ENCODE results near the gene CD83.
"Not testable (repeated sequence)": the region's sequence is repeated elsewhere in the genome, so short reads cannot be mapped to it uniquely, and the experiment has no call there.

Gene CD83

GRCh38 chr6:14117158-14118090 lies at the start of gene CD83:
TSS of gene CD83 (plus strand) at chr6:14117772. CDS start at chr6:14117812, 40 bp downstream.
- peak; percentile 79 for DNase-seq (ENCODE audit: low spot score)

GRCh38 chr6:14068133-14068532 lies 49.4 kb upstream of the CD83 start:
- DNase-seq (ENCODE audit: low spot score): no peak

GRCh38 chr6:14068623-14069022 lies 48.9 kb upstream of the CD83 start:
- DNase-seq (ENCODE audit: low spot score): no peak

- DNase-seq (ENCODE audit: low spot score): no peak
Measured at GRCh38 chr6:14070457-14070856, 47.1 kb upstream of the CD83 start.

GRCh38 chr6:14072084-14072483 lies 45.5 kb upstream of the CD83 start:
- DNase-seq (ENCODE audit: low spot score): peak; percentile 54

- DNase-seq (ENCODE audit: low spot score): not testable (repeated sequence)
Measured at GRCh38 chr6:14073561-14074354, 43.8 kb upstream of the CD83 start.

GRCh38 chr6:14074476-14075094 lies 43.0 kb upstream of the CD83 start:
- DNase-seq (ENCODE audit: low spot score): no peak

GRCh38 chr6:14075095-14075503 lies 42.5 kb upstream of the CD83 start:
- peak; percentile 62 for DNase-seq (ENCODE audit: low spot score)

- no peak for DNase-seq (ENCODE audit: low spot score)
Measured at GRCh38 chr6:14077193-14077867, 40.2 kb upstream of the CD83 start.

- no peak for DNase-seq (ENCODE audit: low spot score)
Measured at GRCh38 chr6:14079433-14079832, 38.1 kb upstream of the CD83 start.

GRCh38 chr6:14079971-14080370 lies 37.6 kb upstream of the CD83 start:
- no peak for DNase-seq (ENCODE audit: low spot score)

GRCh38 chr6:14081126-14081525 lies 36.4 kb upstream of the CD83 start:
- no peak for DNase-seq (ENCODE audit: low spot score)

GRCh38 chr6:14082771-14083170 lies 34.8 kb upstream of the CD83 start:
- DNase-seq (ENCODE audit: low spot score): no peak

- DNase-seq (ENCODE audit: low spot score): no peak
Measured at GRCh38 chr6:14083262-14083661, 34.3 kb upstream of the CD83 start.

- no peak for DNase-seq (ENCODE audit: low spot score)
Measured at GRCh38 chr6:14083751-14084150, 33.8 kb upstream of the CD83 start.

- DNase-seq (ENCODE audit: low spot score): no peak
Measured at GRCh38 chr6:14084388-14084787, 33.2 kb upstream of the CD83 start.

- DNase-seq (ENCODE audit: low spot score): no peak
Measured at GRCh38 chr6:14085176-14085787, 32.3 kb upstream of the CD83 start.

GRCh38 chr6:14086701-14087100 lies 30.9 kb upstream of the CD83 start:
- DNase-seq (ENCODE audit: low spot score): no peak

- DNase-seq (ENCODE audit: low spot score): no peak
Measured at GRCh38 chr6:14088600-14089192, 28.9 kb upstream of the CD83 start.

GRCh38 chr6:14089224-14089623 lies 28.3 kb upstream of the CD83 start:
- DNase-seq (ENCODE audit: low spot score): no peak

- no peak for DNase-seq (ENCODE audit: low spot score)
Measured at GRCh38 chr6:14091339-14091978, 26.1 kb upstream of the CD83 start.
